CD4-positive, alpha-beta T cell (primary cell): ENCODE data around the gene SEPTIN10. TPM values are rescaled to one million over a fixed set of nuclear protein-coding genes. Genes with fewer than 3 reads are reported as not detected.

Experiments used
- ATAC-seq: fragments of 200-7000 bp; cut with Tn5 transposase; one replicate; pipeline ENCODE4 v1.10.0; 2022; ENCODE audit warnings: mild to moderate bottlenecking; ENCODE audit not compliant: poor library complexity
- CTCF ChIA-PET: fragments of 350-600 bp; sonication (Branson Sonifier 250); formaldehyde crosslinking; loops from one replicate; lab custom pipeline; 2021; ENCODE audit warnings: antibody characterized with exemption, inconsistent platforms; lab: Charles Lee
- POLR2A ChIA-PET: fragments of 350-600 bp; sonication (Branson Sonifier 250); formaldehyde crosslinking; loops from one replicate; lab custom pipeline; 2021; ENCODE audit warnings: antibody characterized with exemption, inconsistent platforms; lab: Charles Lee
- DNase-seq, 14 experiments: peaks; one replicate each; pipeline ENCODE4 v3.0.0-alpha.2; 2013 to 2020; ENCODE audit warnings: mixed read lengths in 2 of 14
- H3K27ac ChIP-seq, 2 donors: one replicate each; pipeline versions ENCODE4 v1.5.1 to v1.7.0; 2013; ENCODE audit warnings: low read length in 2 of 2, low read depth in 1 of 2, mild to moderate bottlenecking in 1 of 2
- H3K27me3 ChIP-seq, 2 experiments: 1 replicate in 1 of 2; 2 replicates in 1 of 2; pipeline versions ENCODE4 v1.6.1 to v1.7.0; 2013; ENCODE audit warnings: low read length in 2 of 2, control low read depth in 1 of 2, mild to moderate bottlenecking in 1 of 2, moderate library complexity in 1 of 2; ENCODE audit not compliant: insufficient read depth in 2 of 2, control insufficient read depth in 1 of 2
- H3K36me3 ChIP-seq: one replicate; pipeline ENCODE4 v1.6.1; 2013; ENCODE audit warnings: low read length, control low read depth; ENCODE audit not compliant: insufficient read depth
- H3K4me1 ChIP-seq: one replicate; pipeline ENCODE4 v1.6.1; 2013; ENCODE audit warnings: low read length, control low read depth; ENCODE audit not compliant: insufficient read depth
- H3K4me3 ChIP-seq: one replicate; pipeline ENCODE4 v1.5.1; 2013; ENCODE audit warnings: mild to moderate bottlenecking, low read length, moderate library complexity
- H3K9me3 ChIP-seq, 2 experiments: 1 replicate in 1 of 2; 2 replicates in 1 of 2; pipeline versions ENCODE4 v1.6.1 to v1.7.0; 2013; ENCODE audit warnings: low read length in 2 of 2, mild to moderate bottlenecking in 2 of 2, control low read depth in 1 of 2, moderate library complexity in 1 of 2; ENCODE audit not compliant: control insufficient read depth in 1 of 2, insufficient read depth in 1 of 2
- H3K27ac Mint-ChIP-seq: one replicate; pipeline ENCODE4 v1.8.0; 2020; ENCODE audit warnings: mixed read lengths
- H3K27me3 Mint-ChIP-seq: one replicate; pipeline ENCODE4 v1.8.0; 2021; ENCODE audit warnings: mixed read lengths
- H3K36me3 Mint-ChIP-seq: one replicate; pipeline ENCODE4 v1.8.0; 2021; ENCODE audit warnings: low read depth, mixed read lengths
- H3K4me1 Mint-ChIP-seq: one replicate; pipeline ENCODE4 v1.8.0; 2021; ENCODE audit warnings: low read depth, mixed read lengths
- H3K4me3 Mint-ChIP-seq: one replicate; pipeline ENCODE4 v1.8.0; 2020; ENCODE audit warnings: mild to moderate bottlenecking, mixed read lengths
- H3K9me3 Mint-ChIP-seq: one replicate; pipeline ENCODE4 v1.8.0; 2020; ENCODE audit warnings: mixed read lengths
- CTCF ChIP-seq: fragments of 200-600 bp; IDR thresholded peaks from one replicate; pipeline ENCODE4 v1.8.0; 2022; ENCODE audit warnings: antibody characterized with exemption, mild to moderate bottlenecking
- intact Hi-C, 2 experiments: fragments of 100-400 bp; cut with DNase I in 1 of 2; cut with micrococcal nuclease in 1 of 2; formaldehyde crosslinking; loops; one replicate each; pipeline versions ENCODE4 v1.15.1 to v1.9.0; 2023 to 2025; cut with DNase I, micrococcal nuclease
- total RNA-seq, 174 experiments: library from RNA in 2 of 174; stranded (reverse) in 2 of 174; gene quantifications; one replicate each; pipeline ENCODE4 v1.2.3 and lab custom pipeline; 2021 to 2026

SEPTIN10 gene
- total RNA-seq, 2 experiments from 2014 or later = 2.0 to 2.6 TPM

DNA sequence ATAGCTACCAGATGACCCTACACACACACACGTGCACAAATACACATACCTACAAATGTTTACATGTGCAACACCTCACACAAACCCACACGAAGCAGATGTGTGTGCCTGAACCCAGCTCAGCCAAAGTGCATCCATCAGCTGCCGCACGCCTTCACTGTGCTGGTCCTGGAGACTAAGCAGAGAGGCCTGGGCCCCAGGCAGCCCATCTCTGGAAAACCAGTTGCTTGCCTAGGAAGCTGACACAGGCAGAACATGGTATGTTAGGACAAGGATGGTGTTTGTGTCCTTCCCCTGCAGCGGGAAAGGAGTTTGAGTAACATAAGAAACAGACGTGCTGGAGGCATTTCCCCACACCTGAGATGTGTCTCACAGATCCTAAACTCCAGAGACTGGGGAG is 86.7 kb downstream of the SEPTIN10 start:
- Histone ChIP-seq H3K4me1 (no peaks in the 10 kb centered on the region), H3K27me3 (no peaks in the 10 kb centered on the region), H3K9me3 (no peaks in the 10 kb centered on the region), H3K27ac (no peak overlapping the region), H3K36me3 (no peaks in the 10 kb centered on the region), H3K4me3 (no peak overlapping the region)
- Mint-ChIP-seq H3K36me3 (no peaks in the 10 kb centered on the region), H3K9me3 (no peaks in the 10 kb centered on the region), H3K4me3 (no peak overlapping the region), H3K27ac (no peak overlapping the region), H3K4me1 (no peaks in the 10 kb centered on the region), H3K27me3 (peaks cover 16% of the 10 kb centered on the region)
- POLR2A ChIA-PET = no interaction called here
- intact Hi-C loops = no loop called here
- TF ChIP-seq CTCF = no peak
- no peak for DNase-seq
- no peak for ATAC-seq
- CTCF ChIA-PET = no interaction called here

- H3K9me3 ChIP-seq = no peaks in the 10 kb centered on the region
- no peak overlapping the region for H3K27ac Mint-ChIP-seq
- CTCF ChIA-PET = no interaction called here
- no peak for DNase-seq
- no peaks in the 10 kb centered on the region for H3K27me3 ChIP-seq
- H3K27me3 Mint-ChIP-seq = peaks cover 11% of the 10 kb centered on the region
- no peak for TF ChIP-seq CTCF
- no peaks in the 10 kb centered on the region for H3K36me3 Mint-ChIP-seq
- H3K27ac ChIP-seq = no peak overlapping the region
- H3K4me1 Mint-ChIP-seq = no peaks in the 10 kb centered on the region
- intact Hi-C loops = no loop called here
- no peaks in the 10 kb centered on the region for H3K4me1 ChIP-seq
- POLR2A ChIA-PET = no interaction called here
- no peak overlapping the region for H3K4me3 Mint-ChIP-seq
- H3K36me3 ChIP-seq = no peaks in the 10 kb centered on the region
- no peaks in the 10 kb centered on the region for H3K9me3 Mint-ChIP-seq
- H3K4me3 ChIP-seq = no peak overlapping the region
- ATAC-seq = no peak
These were observed 87.3 kb downstream of the SEPTIN10 start for GRCh38 chr2:109526442-109526970.

DNA sequence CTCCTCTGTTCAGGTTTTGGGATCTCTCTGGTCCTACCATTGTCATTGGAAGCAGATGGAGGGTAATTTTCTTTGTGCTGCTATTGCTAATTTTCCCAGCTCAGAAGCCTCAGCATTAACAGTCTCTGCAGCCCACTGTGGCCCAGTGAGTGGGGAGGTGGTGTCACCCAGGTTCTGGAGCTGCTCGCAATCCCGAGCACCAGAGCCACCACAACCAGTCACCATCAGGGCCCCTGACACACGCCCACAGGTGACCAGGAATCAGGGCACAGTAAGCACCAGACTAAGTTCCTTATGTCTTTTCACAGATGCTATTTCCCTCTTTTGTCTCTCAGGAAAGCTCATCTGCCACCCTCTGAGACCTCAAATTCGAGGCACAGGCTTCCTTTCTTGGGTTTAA is 87.9 kb downstream of the SEPTIN10 start:
- H3K4me1 ChIP-seq = no peaks in the 10 kb centered on the region
- no peak for TF ChIP-seq CTCF
- no peaks in the 10 kb centered on the region for H3K36me3 ChIP-seq
- ChIA-PET CTCF (no interaction called here), POLR2A (no interaction called here)
- no peak overlapping the region for H3K4me3 ChIP-seq
- no peak overlapping the region for H3K27ac ChIP-seq
- Mint-ChIP-seq H3K9me3 (no peaks in the 10 kb centered on the region), H3K27ac (no peak overlapping the region), H3K4me3 (no peak overlapping the region), H3K27me3 (peaks cover 8% of the 10 kb centered on the region), H3K4me1 (no peaks in the 10 kb centered on the region), H3K36me3 (no peaks in the 10 kb centered on the region)
- no peak for DNase-seq
- intact Hi-C loops = no loop called here
- ATAC-seq = no peak
- no peaks in the 10 kb centered on the region for H3K27me3 ChIP-seq
- no peaks in the 10 kb centered on the region for H3K9me3 ChIP-seq
